Ishikawa (cell line): Measurements from ENCODE around the gene FOXF2.
A peak's percentile ranks its signal among the peaks of the same experiment; 100 is the strongest.

Experiments
- CEBPB ChIP-seq: IDR thresholded peaks from 2 replicates; pipeline ENCODE4 v1.6.1; 2012
- CREB1 ChIP-seq: IDR thresholded peaks from 2 replicates; pipeline ENCODE4 v1.6.1; 2012; ENCODE audit warnings: low read depth
- EGR1 ChIP-seq: IDR thresholded peaks from 2 replicates; pipeline ENCODE4 v1.6.1; 2012
- EP300 ChIP-seq: IDR thresholded peaks from 2 replicates; pipeline ENCODE4 v1.6.1; 2012; ENCODE audit warnings: borderline replicate concordance
- FOXM1 ChIP-seq: IDR thresholded peaks from 2 replicates; pipeline ENCODE4 v1.6.1; 2012; ENCODE audit warnings: low read depth, borderline replicate concordance
- NFIC ChIP-seq: IDR thresholded peaks from 2 replicates; pipeline ENCODE4 v1.6.1; 2012
- RAD21 ChIP-seq: IDR thresholded peaks from 2 replicates; pipeline ENCODE4 v1.6.1; 2012; ENCODE audit warnings: low read depth
- TAF1 ChIP-seq: IDR thresholded peaks from 2 replicates; pipeline ENCODE4 v1.6.1; 2012; ENCODE audit warnings: low read depth, mild to moderate bottlenecking
- TCF12 ChIP-seq: IDR thresholded peaks from 2 replicates; pipeline ENCODE4 v1.6.1; 2012; ENCODE audit warnings: low read depth
- TEAD4 ChIP-seq: IDR thresholded peaks from 2 replicates; pipeline ENCODE4 v1.6.1; 2012
- YY1 ChIP-seq: IDR thresholded peaks from 2 replicates; pipeline ENCODE4 v1.6.1; 2012; ENCODE audit warnings: low read depth
- ZBTB7A ChIP-seq: IDR thresholded peaks from 2 replicates; pipeline ENCODE4 v1.6.1; 2012; ENCODE audit warnings: low read depth
- TF ChIP-seq, protein P1 (sequence below): IDR thresholded peaks from 2 replicates; pipeline ENCODE4 v1.6.1; 2012; ENCODE audit warnings: low read depth, mild to moderate bottlenecking
- TF ChIP-seq, protein P2 (sequence below): IDR thresholded peaks from 2 replicates; pipeline ENCODE4 v1.6.1; 2012
- TF ChIP-seq, protein P3 (sequence below): IDR thresholded peaks from 2 replicates; pipeline ENCODE4 v1.6.1; 2012

FOXF2 gene

DNA sequence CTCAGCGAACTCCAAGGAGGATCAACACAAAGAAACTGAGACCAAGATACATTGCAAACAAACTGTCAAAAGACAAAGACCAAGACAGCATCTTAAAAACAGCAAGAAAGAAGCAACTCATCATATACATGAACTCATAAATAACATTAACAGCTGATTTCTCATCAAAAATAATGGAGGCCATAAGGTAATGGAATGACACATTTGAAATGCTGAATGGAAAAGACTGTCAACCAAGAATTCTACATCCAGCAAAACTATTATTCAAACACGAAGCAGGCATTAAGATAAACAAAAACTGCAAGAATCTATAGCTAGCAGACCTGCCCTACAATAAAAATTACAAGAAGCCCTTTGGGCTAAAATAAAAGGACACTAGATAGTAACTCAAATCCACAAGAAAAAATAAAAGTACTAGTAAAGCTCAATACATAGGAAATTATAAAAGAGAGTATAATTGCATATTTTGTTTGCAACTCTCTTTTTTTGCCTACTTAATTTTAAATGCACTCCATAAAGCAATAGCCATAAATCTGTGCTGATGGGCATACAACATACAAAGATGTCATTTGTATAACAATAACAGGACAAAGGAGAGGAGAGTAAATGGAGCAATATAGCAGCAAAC, 37.9 kb upstream of the FOXF2 start:
- TF ChIP-seq TEAD4 (no peak), EGR1 (no peak), TCF12 (no peak), YY1 (no peak), RAD21 (no peak), FOXM1 (no peak), EP300 (no peak), TAF1 (no peak), NFIC (no peak), CEBPB (no peak), CREB1 (no peak), ZBTB7A (no peak)
- TF ChIP-seq, protein P1, sequence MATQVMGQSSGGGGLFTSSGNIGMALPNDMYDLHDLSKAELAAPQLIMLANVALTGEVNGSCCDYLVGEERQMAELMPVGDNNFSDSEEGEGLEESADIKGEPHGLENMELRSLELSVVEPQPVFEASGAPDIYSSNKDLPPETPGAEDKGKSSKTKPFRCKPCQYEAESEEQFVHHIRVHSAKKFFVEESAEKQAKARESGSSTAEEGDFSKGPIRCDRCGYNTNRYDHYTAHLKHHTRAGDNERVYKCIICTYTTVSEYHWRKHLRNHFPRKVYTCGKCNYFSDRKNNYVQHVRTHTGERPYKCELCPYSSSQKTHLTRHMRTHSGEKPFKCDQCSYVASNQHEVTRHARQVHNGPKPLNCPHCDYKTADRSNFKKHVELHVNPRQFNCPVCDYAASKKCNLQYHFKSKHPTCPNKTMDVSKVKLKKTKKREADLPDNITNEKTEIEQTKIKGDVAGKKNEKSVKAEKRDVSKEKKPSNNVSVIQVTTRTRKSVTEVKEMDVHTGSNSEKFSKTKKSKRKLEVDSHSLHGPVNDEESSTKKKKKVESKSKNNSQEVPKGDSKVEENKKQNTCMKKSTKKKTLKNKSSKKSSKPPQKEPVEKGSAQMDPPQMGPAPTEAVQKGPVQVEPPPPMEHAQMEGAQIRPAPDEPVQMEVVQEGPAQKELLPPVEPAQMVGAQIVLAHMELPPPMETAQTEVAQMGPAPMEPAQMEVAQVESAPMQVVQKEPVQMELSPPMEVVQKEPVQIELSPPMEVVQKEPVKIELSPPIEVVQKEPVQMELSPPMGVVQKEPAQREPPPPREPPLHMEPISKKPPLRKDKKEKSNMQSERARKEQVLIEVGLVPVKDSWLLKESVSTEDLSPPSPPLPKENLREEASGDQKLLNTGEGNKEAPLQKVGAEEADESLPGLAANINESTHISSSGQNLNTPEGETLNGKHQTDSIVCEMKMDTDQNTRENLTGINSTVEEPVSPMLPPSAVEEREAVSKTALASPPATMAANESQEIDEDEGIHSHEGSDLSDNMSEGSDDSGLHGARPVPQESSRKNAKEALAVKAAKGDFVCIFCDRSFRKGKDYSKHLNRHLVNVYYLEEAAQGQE: no peak
- TF ChIP-seq, protein P2, sequence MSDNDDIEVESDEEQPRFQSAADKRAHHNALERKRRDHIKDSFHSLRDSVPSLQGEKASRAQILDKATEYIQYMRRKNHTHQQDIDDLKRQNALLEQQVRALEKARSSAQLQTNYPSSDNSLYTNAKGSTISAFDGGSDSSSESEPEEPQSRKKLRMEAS: no peak
- TF ChIP-seq, protein P3, sequence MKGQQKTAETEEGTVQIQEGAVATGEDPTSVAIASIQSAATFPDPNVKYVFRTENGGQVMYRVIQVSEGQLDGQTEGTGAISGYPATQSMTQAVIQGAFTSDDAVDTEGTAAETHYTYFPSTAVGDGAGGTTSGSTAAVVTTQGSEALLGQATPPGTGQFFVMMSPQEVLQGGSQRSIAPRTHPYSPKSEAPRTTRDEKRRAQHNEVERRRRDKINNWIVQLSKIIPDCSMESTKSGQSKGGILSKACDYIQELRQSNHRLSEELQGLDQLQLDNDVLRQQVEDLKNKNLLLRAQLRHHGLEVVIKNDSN: no peak

DNA sequence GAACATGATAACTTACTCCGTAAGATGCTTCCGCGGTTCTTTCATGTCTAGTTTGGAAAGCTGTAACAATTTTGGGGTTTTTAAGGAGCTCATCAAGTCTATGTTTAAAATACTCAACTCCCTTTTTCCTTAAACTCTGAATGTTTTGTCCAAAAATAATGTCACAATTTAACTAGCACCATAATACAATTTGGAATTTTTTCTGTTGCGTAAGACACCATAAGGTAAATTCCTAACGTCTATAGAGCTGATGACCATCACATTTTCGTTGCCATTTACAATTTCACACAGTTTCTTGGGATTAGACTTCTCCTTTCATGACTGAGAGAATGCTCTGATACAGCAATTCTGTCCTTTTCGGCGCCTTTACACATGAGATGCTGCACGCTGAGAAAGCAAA, 26.7 kb upstream of the FOXF2 start:
- TF ChIP-seq NFIC (no peak), ZBTB7A (no peak)

DNA sequence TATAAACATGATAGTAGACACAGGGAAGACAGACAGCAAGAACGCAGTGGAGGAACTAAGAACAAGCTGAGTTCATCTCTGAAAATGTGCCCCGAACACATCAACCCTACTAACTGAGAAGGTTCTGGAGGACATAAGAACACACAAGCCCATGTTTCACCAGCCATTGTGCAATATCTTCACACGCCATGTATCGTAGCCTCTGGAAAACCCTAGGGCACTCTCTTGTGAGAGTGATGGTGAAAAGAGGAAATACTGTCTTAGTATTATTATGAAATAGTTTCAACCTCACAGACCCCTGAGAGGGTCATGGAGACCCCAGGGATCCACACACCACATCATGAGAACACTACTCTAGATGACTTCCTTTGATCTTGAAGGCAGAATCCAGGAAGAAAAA, 26.1 kb upstream of the FOXF2 start:
- TF ChIP-seq NFIC: no peak
- TF ChIP-seq EP300: no peak
- TF ChIP-seq, protein P3: no peak
- no peak for TF ChIP-seq RAD21
- no peak for TF ChIP-seq TAF1
- TF ChIP-seq CEBPB: no peak
- TF ChIP-seq, protein P1: no peak
- TF ChIP-seq TEAD4: no peak
- no peak for TF ChIP-seq ZBTB7A
- no peak for TF ChIP-seq YY1
- TF ChIP-seq TCF12: no peak
- no peak for TF ChIP-seq EGR1
- TF ChIP-seq FOXM1: no peak
- TF ChIP-seq, protein P2: no peak
- no peak for TF ChIP-seq CREB1

DNA sequence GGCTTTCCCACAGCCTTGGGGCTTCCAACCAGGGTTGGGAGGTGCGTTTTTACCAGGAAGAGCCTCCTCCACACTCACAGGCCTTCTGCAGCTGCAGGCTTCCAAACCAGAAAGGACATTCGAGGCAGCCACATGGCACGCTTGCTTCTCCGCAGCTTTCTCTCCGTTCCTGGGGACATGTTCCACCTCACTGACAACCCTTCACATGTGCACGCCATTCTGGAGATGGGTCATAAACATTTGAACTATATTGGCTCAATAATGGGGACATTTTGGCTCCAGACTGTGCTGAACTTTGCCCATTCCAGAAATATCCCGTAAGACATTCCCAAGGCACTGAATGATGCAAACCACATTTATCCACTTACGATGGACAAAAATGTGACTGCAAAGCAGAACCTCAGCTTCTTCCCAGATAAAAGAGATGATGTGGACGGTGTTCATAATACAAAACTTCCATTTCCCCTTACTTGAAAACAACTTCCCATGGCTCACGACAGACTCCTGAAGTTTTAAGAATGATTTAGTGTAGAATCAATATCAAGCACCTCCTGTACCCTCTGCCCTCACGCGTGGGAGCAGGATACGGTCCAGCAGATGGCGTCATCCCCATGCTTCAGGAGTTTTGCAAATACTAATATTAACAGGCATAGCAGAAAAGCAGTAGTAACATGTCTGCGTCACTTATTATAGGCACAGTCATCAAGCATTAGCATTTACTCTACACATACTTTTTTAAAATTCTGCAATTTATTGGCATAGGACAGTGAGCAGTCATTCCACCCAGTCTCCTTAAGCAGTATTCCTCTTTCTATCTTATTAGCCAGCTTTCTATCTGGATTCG, 25.4 kb upstream of the FOXF2 start:
- TF ChIP-seq CEBPB (no peak), YY1 (no peak), TEAD4 (no peak), ZBTB7A (no peak), TAF1 (no peak), RAD21 (peak; percentile 51; the same call in 1 of the 2 replicates), FOXM1 (no peak)
- TF ChIP-seq, protein P2: no peak

DNA sequence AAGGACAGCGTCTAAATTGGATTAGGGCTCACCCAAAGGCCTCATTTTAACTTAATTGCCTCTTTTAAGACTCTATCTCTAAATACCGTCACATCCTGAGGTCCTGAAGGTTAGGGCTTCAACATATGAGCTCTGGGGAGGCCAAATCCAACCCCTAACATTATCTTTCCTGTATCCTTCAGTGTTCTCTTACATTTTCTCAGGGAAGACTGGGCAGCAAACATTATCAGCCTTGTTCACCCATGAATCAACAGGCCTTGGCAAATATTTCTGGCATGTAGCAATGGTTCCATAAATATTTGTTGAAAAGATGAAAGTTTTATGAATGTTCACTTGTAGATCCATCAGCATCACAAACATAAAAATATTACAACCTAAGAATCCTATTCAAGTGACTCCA, 24.6 kb upstream of the FOXF2 start:
- TF ChIP-seq CREB1: no peak
- TF ChIP-seq TCF12: no peak
- TF ChIP-seq TAF1: no peak
- TF ChIP-seq EGR1: no peak
- no peak for TF ChIP-seq YY1
- no peak for TF ChIP-seq FOXM1
- TF ChIP-seq CEBPB: no peak
- no peak for TF ChIP-seq RAD21
- TF ChIP-seq, protein P3: no peak
- TF ChIP-seq ZBTB7A: no peak
- TF ChIP-seq, protein P1: no peak
- no peak for TF ChIP-seq TEAD4
- TF ChIP-seq NFIC: no peak
- TF ChIP-seq, protein P2: no peak
- TF ChIP-seq EP300: no peak
